Measurements from ENCODE around the gene PRM3.

The PRM3 gene

DNA sequence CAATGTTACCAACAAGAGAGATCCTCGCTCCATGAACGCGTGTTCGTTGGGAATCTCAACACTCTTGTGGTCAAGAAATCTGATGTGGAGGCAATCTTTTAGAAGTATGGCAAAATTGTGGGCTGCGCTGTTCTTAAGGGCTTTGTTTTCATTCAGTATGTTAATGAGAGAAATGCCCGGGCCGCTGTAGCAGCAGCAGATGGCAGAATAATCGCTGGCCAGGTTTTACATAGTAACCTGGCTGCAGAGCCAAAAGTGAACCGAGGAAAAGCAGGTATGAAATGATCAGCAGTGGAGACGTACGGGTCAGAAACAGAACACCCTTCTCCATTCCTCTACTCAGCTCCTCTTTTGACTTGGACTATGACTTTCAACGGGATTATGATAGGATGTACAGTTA is 30.8 kb downstream of the PRM3 start:
- TF ChIP-seq, protein P1, sequence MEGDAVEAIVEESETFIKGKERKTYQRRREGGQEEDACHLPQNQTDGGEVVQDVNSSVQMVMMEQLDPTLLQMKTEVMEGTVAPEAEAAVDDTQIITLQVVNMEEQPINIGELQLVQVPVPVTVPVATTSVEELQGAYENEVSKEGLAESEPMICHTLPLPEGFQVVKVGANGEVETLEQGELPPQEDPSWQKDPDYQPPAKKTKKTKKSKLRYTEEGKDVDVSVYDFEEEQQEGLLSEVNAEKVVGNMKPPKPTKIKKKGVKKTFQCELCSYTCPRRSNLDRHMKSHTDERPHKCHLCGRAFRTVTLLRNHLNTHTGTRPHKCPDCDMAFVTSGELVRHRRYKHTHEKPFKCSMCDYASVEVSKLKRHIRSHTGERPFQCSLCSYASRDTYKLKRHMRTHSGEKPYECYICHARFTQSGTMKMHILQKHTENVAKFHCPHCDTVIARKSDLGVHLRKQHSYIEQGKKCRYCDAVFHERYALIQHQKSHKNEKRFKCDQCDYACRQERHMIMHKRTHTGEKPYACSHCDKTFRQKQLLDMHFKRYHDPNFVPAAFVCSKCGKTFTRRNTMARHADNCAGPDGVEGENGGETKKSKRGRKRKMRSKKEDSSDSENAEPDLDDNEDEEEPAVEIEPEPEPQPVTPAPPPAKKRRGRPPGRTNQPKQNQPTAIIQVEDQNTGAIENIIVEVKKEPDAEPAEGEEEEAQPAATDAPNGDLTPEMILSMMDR (IDR thresholded peaks at IDR 0.05; ENCODE audit: low read depth, low read length) = no peak
- no peak for DNase-seq (ENCODE audit: extremely low read depth, low read depth)

DNA sequence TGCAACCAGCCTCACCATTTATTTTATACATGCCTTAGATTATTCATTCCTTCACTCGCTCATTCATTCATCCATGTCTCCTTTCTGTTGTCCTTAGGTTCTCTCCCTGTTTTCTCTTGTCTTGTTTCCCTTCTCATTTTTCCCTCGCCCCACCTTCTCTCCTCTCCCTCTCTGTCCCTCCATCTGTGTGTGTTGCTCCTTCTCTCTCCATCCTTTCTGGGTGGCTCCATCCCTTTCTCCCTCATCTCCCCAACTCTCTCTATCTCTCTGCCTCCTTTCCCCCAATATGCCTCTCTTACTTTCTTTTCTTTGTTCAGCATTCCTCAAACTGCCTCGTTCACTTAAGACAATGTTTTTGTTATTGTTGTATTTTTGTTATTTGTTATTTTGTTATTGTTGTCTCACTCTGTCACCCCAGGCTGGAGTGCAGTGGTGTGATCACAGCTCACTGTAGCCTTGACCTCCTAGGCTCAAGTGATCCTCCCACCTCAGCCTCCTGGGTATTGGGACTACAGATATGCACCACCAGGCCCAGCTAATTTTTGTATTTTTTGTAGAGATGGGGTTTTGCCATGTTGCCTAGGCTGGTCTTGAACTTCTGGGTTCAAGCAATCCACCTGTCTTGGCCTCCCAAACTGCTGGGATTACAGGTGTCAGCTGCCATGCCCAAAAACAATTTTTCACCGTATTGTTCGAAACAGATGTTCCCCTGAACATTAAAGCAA is 31.8 kb downstream of the PRM3 start:
- DNase-seq (ENCODE audit: extremely low read depth, low read depth) = no peak
- TF ChIP-seq, protein P1 (IDR thresholded peaks at IDR 0.05; ENCODE audit: low read depth, low read length) = no peak

DNA sequence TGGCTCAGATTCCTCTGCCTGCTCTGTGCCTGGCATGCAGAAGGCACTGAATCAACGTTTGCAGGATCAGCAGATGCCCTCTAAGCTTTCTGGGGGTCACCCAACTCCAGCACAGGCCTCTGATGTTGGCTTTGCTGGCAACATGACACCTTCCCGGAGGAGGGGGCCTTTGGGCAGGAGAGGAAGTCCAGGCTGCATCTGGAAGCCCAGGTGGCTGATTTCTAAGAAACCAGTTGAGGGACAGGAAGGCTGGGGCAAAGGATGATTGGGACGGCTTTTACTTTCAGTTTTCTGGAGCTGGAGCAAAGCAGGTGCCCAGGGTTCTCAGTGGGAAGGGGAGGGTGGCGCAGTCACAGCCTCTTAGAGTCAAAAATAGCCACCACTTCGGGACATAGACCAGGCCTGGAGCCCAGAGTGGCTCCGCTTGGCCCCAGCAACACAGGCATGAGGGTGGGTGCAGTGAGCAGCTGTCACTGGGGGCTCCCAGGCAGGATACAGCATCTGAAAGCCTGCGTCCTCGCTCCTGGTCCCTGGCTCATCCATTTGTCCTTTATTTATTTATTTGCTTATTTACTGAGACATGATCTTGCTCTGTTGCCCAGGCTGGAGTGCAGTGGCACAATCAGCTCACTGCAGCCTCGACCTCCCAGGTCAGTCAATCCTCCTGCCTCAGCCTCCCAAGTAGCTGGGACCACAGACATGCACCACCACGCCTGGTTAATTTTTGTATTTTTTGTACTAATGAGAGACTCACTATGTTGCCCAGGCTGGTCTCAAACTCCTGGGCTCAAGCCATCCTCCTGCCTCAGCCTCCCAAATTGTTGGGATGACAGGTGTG is 32.6 kb downstream of the PRM3 start:
- TF ChIP-seq, protein P1 (IDR thresholded peaks at IDR 0.05; ENCODE audit: low read depth, low read length) = no peak
- DNase-seq (ENCODE audit: extremely low read depth, low read depth) = no peak

DNA sequence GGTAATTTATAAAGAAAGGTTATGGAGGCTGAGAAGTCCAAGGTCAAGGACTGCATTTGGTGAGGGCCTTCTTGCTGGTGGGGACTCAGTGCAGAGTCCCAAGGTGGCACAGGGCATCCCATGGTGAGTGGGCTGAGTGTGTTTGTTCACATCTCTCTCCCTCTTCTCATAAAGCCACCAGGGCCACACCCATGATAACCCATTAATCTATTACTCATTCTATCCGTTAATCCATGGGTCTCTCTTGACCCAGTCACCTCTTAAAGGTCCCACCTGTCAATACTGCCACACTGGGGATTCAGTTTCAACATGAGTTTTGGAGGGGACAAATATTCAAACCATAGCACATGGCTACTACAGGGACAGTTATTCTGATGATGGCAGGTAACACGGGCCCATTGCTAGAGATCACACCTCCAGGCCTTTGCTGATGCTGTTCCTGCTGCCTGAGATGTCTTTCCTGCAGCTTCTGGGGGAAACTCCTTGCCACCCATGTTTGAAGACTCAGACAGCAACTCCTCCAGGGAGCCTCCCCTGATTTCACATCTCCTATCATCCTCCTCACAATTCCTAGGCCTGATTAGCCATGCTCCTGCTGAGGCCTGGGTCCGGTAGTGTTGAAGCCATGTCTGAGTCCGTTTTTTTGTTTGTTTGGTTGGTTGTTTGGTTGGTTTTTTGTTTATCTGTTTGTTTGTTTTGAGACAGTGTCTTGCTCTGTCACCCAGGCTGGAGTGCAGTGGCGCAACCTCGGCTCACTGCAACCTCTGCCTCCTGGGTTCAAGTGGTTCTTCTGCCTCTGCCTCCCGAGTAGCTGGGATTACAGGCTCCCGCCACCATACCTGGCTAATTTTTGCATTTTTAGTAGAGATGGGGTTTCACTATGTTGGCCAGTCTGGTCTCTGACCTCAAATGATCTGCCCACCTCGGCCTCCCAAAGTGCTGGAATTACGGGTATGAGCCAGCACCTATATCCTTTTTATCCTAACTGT is 33.5 kb downstream of the PRM3 start:
- TF ChIP-seq, protein P1 (IDR thresholded peaks at IDR 0.05; ENCODE audit: low read depth, low read length) = no peak
- DNase-seq (ENCODE audit: extremely low read depth, low read depth) = no peak

DNA sequence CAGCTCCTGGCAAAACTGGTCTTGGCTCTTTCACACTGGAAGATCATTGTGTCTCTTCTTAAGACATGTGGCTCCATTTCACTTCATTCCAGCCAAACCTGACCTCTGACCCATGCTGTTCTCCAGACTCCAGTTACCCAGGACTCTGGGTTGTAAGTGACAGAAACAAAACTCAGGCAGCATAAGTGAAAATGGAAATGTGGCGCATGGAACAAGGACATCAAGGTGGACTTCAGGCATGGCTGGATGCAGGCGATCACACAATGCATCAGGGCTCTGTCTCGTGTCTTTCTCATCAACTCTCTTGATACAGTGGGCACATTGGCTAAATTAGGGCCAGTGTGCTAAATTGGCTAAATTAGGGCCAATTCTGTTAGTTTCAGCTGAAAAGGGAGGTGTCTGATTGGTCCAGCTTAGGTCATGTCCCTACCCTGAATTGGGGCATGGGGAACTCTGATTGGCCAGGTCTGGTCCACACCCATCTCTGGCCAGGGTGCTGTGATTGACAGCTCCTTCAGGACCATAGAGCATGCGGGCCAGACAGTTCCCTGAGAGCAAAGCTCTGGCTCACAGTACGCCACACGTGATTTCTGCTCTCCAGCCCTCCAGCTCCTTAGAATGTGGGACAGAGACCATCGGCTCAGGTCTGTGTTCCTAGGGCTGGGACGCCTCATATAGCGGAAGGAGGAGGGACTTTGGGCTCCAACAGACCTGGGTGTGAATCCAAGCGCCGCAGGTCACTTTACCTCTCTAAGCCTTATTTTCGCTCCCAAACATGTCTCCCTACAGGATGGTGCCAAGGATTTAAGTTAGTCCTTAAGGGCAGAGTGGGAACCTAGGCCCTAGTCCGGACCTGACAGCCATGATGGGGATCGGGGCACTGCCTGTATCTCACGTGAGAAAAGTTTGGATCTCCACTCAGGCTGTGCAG is 34.9 kb downstream of the PRM3 start:
- DNase-seq (ENCODE audit: extremely low read depth, low read depth) = no peak
- TF ChIP-seq, protein P1 (IDR thresholded peaks at IDR 0.05; ENCODE audit: low read depth, low read length) = no peak

DNA sequence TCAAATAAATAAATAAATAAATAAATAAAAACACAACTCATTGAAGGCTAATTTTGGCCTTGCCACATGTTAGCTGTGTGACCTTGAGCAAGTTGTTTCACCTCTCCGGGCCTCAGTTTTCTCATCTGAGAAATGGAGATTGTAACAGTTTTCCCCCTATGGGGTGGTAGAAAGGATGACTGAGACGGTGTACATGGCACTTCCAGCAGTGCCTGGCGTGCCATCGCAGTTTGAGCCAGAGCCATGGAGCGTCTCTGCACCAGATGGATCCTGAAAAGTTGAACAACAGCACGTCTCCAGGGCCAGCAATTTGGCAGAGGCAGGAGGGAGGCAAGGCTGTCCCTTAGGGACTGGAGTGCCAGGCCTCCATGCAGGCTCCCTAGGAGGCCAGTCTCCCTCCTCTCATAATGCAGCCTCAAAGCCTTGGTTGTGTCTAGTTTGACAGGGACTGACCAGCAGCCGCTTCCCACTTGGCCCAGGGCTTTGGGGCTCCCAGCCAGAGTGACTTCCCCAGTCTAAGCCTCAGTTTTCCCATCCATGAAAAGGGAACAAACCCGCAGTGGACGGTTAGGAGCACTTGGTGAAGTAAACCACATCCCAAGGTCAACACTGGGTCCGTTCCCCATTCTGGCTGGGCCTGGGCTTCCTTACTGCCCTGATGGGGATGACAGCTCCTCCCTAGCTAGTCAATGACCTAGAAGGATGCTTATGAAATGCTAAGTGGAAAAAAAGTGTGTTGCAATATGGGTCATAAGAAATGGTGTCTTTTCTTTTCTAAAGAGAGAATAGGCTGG is 36.8 kb downstream of the PRM3 start:
- no peak for DNase-seq (ENCODE audit: extremely low read depth, low read depth)
- TF ChIP-seq, protein P1 (IDR thresholded peaks at IDR 0.05; ENCODE audit: low read depth, low read length) = no peak
